Prostate gland (tissue), 2 donors: ENCODE measurements around the gene S100PBP.

ENCODE experiments used
- CTCF ChIP-seq, 4 experiments: fragments of 200-600 bp in 2 of 4; fragments of 450-650 bp in 2 of 4; sonication (generic) in 2 of 4; IDR thresholded peaks; 1 replicate in 3 of 4; 2 replicates in 1 of 4; pipeline ENCODE4 v1.5.1; 2016 to 2019; ENCODE audit warnings: antibody characterized with exemption in 4 of 4, mild to moderate bottlenecking in 2 of 4, moderate library complexity in 2 of 4
- POLR2A ChIP-seq: fragments of 450-650 bp; IDR thresholded peaks from one replicate; pipeline ENCODE4 v1.6.1; 2016; ENCODE audit warnings: antibody characterized with exemption, mild to moderate bottlenecking

GRCh38 chr1:32886004-32886827 lies 68.8 kb downstream of the S100PBP start, which contains the start of gene HPCA:
- TF ChIP-seq CTCF (IDR thresholded peaks at IDR 0.05) (peak in 2 of 4 experiments; percentile 13 to 52), POLR2A (no peak)
